T-helper 17 cell (primary cell): ENCODE data around the gene CSHL1. TPM values are rescaled to one million over a fixed set of nuclear protein-coding genes. Genes with fewer than 3 reads are reported as not detected.

Experiments used
- ATAC-seq: fragments of 150-1000 bp; cut with Tn5 transposase; 2 replicates; pipeline ENCODE4 v1.10.0; 2021; ENCODE audit warnings: mild to moderate bottlenecking, moderate library complexity
- DNase-seq, 3 donors: peaks; one replicate each; pipeline versions ENCODE4 v3.0.0 to v3.0.0-alpha.2; 2020 to 2021
- H3K9me3 ChIP-seq: one replicate; pipeline ENCODE4 v1.7.0; 2013; ENCODE audit warnings: low read length, mild to moderate bottlenecking; ENCODE audit not compliant: control insufficient read depth, poor library complexity, severe bottlenecking
- H3K27ac Mint-ChIP-seq: one replicate; pipeline ENCODE4 v1.8.0; 2022; ENCODE audit warnings: mild to moderate bottlenecking, moderate library complexity, mixed read lengths
- H3K27me3 Mint-ChIP-seq: one replicate; pipeline ENCODE4 v1.8.0; 2022; ENCODE audit warnings: mixed read lengths
- H3K36me3 Mint-ChIP-seq: one replicate; pipeline ENCODE4 v1.8.0; 2022; ENCODE audit warnings: low read depth, mixed read lengths
- H3K4me1 Mint-ChIP-seq: one replicate; pipeline ENCODE4 v1.8.0; 2022; ENCODE audit warnings: mild to moderate bottlenecking, mixed read lengths
- H3K4me3 Mint-ChIP-seq: one replicate; pipeline ENCODE4 v1.8.0; 2022; ENCODE audit warnings: mild to moderate bottlenecking, moderate library complexity, mixed read lengths
- total RNA-seq, 4 donors: library from RNA in 2 of 4; stranded (reverse) in 2 of 4; gene quantifications; one replicate each; pipeline ENCODE4 v1.2.3 and lab custom pipeline; 2022 to 2026

Gene CSHL1
- total RNA-seq, 2 donors from 2014 or later: not detected

GRCh38 chr17:63946440-63947363, 35.6 kb upstream of the CSHL1 start:
- peaks cover 14% of the 10 kb centered on the region for H3K4me1 Mint-ChIP-seq

GRCh38 chr17:63945784-63946439, 34.9 kb upstream of the CSHL1 start:
- Mint-ChIP-seq H3K27me3 (no peaks in the 10 kb centered on the region), H3K4me3 (peak overlapping the region; percentile 86), H3K36me3 (no peaks in the 10 kb centered on the region), H3K27ac (no peak overlapping the region), H3K4me1 (peaks cover 15% of the 10 kb centered on the region)
- H3K9me3 ChIP-seq: no peaks in the 10 kb centered on the region
- no peak for DNase-seq
- ATAC-seq: no peak

More at GRCh38 chr17:63946440-63947363, 35.6 kb upstream of the CSHL1 start:
- ATAC-seq: peak; percentile 89
- Mint-ChIP-seq H3K36me3 (no peaks in the 10 kb centered on the region), H3K27me3 (no peaks in the 10 kb centered on the region), H3K27ac (no peak overlapping the region), H3K4me3 (peak overlapping the region; percentile 86)
- no peaks in the 10 kb centered on the region for H3K9me3 ChIP-seq
- DNase-seq: peak; percentile 24 to 43 (median 28)

- DNase-seq (no peak), ATAC-seq (no peak)
- H3K9me3 ChIP-seq: no peaks in the 10 kb centered on the region
- Mint-ChIP-seq H3K4me1 (peaks cover 14% of the 10 kb centered on the region), H3K27ac (peak overlapping the region; percentile 29), H3K4me3 (no peak overlapping the region), H3K36me3 (no peaks in the 10 kb centered on the region), H3K27me3 (no peaks in the 10 kb centered on the region)
Measured at GRCh38 chr17:63944736-63945499, 33.9 kb upstream of the CSHL1 start.

- H3K27ac Mint-ChIP-seq: no peak overlapping the region
- DNase-seq: no peak
- H3K9me3 ChIP-seq: no peaks in the 10 kb centered on the region
- H3K4me3 Mint-ChIP-seq: no peak overlapping the region
- no peaks in the 10 kb centered on the region for H3K36me3 Mint-ChIP-seq
- H3K27me3 Mint-ChIP-seq: no peaks in the 10 kb centered on the region
- no peak for ATAC-seq
- peaks cover 20% of the 10 kb centered on the region for H3K4me1 Mint-ChIP-seq
Measured at GRCh38 chr17:63943745-63944144, 32.7 kb upstream of the CSHL1 start.

- Mint-ChIP-seq H3K27ac (peak overlapping the region; percentile 19), H3K4me1 (peaks cover 25% of the 10 kb centered on the region), H3K27me3 (no peaks in the 10 kb centered on the region), H3K4me3 (no peak overlapping the region), H3K36me3 (no peaks in the 10 kb centered on the region)
- ATAC-seq (no peak), DNase-seq (no peak)
- no peaks in the 10 kb centered on the region for H3K9me3 ChIP-seq
Measured at GRCh38 chr17:63942309-63942985, 31.4 kb upstream of the CSHL1 start.

- no peak overlapping the region for H3K27ac Mint-ChIP-seq
- ATAC-seq (no peak), DNase-seq (no peak)
- no peaks in the 10 kb centered on the region for H3K27me3 Mint-ChIP-seq
- no peaks in the 10 kb centered on the region for H3K36me3 Mint-ChIP-seq
- no peaks in the 10 kb centered on the region for H3K9me3 ChIP-seq
- H3K4me1 Mint-ChIP-seq: peaks cover 23% of the 10 kb centered on the region
- no peak overlapping the region for H3K4me3 Mint-ChIP-seq
Measured at GRCh38 chr17:63941751-63942150, 30.7 kb upstream of the CSHL1 start.

GRCh38 chr17:63941162-63941561, 30.1 kb upstream of the CSHL1 start:
- ATAC-seq (no peak), DNase-seq (no peak)
- Mint-ChIP-seq H3K27ac (no peak overlapping the region), H3K4me1 (peaks cover 19% of the 10 kb centered on the region), H3K36me3 (peaks cover under 1% of the 10 kb centered on the region), H3K4me3 (no peak overlapping the region), H3K27me3 (no peaks in the 10 kb centered on the region)
- H3K9me3 ChIP-seq: no peaks in the 10 kb centered on the region

GRCh38 chr17:63940584-63940983, 29.5 kb upstream of the CSHL1 start:
- no peak for DNase-seq
- Mint-ChIP-seq H3K36me3 (peaks cover 2% of the 10 kb centered on the region), H3K27ac (no peak overlapping the region), H3K4me1 (peaks cover 21% of the 10 kb centered on the region), H3K4me3 (no peak overlapping the region), H3K27me3 (no peaks in the 10 kb centered on the region)
- ATAC-seq: no peak
- no peaks in the 10 kb centered on the region for H3K9me3 ChIP-seq

- no peaks in the 10 kb centered on the region for H3K9me3 ChIP-seq
- ATAC-seq (no peak), DNase-seq (no peak)
- Mint-ChIP-seq H3K27ac (no peak overlapping the region), H3K27me3 (no peaks in the 10 kb centered on the region), H3K4me1 (peaks cover 16% of the 10 kb centered on the region), H3K4me3 (no peak overlapping the region), H3K36me3 (peaks cover 2% of the 10 kb centered on the region)
Measured at GRCh38 chr17:63939884-63940283, 28.8 kb upstream of the CSHL1 start.

- Mint-ChIP-seq H3K36me3 (peaks cover 2% of the 10 kb centered on the region), H3K4me1 (peaks cover 16% of the 10 kb centered on the region), H3K4me3 (no peak overlapping the region), H3K27ac (peak overlapping the region; percentile 80), H3K27me3 (no peaks in the 10 kb centered on the region)
- H3K9me3 ChIP-seq: no peaks in the 10 kb centered on the region
- ATAC-seq (no peak), DNase-seq (no peak)
Measured at GRCh38 chr17:63939401-63939800, 28.3 kb upstream of the CSHL1 start.

- H3K4me1 Mint-ChIP-seq: peaks cover 16% of the 10 kb centered on the region
- H3K27me3 Mint-ChIP-seq: no peaks in the 10 kb centered on the region
- H3K36me3 Mint-ChIP-seq: peaks cover 2% of the 10 kb centered on the region
- no peaks in the 10 kb centered on the region for H3K9me3 ChIP-seq
- no peak for ATAC-seq
- no peak overlapping the region for H3K4me3 Mint-ChIP-seq
- DNase-seq: no peak
- H3K27ac Mint-ChIP-seq: peak overlapping the region; percentile 80
Measured at GRCh38 chr17:63937920-63938319, 26.9 kb upstream of the CSHL1 start.

- H3K27me3 Mint-ChIP-seq: no peaks in the 10 kb centered on the region
- H3K36me3 Mint-ChIP-seq: peaks cover 2% of the 10 kb centered on the region
- no peak overlapping the region for H3K4me3 Mint-ChIP-seq
- ATAC-seq (no peak), DNase-seq (no peak)
- H3K9me3 ChIP-seq: no peaks in the 10 kb centered on the region
- H3K4me1 Mint-ChIP-seq: peaks cover 19% of the 10 kb centered on the region
- peak overlapping the region; percentile 80 for H3K27ac Mint-ChIP-seq
Measured at GRCh38 chr17:63937319-63937718, 26.3 kb upstream of the CSHL1 start.
